Activated T-cell treated with anti-CD3 and anti-CD28 coated beads, Interleukin-2, amount 50 U/mL, for 4 hours (primary cell): ENCODE data around the gene DHX57. TPM values are rescaled to one million over a fixed set of nuclear protein-coding genes. Genes with fewer than 3 reads are reported as not detected.

Experiments
- total RNA-seq, 3 donors: library from RNA; stranded (reverse); gene quantifications; one replicate each; pipeline ENCODE4 v1.2.1, GENCODE V29; 2021

DHX57 gene
- total RNA-seq, 3 donors from 2014 or later, result 20.2 to 21.6 (median 21.3) TPM

Other genes starting within 250 kb of the DHX57 start
- 10 to 100 TPM; 35.2 to 77.9 (median 58.8) TPM for gene GALM, start 209.8 kb downstream of the DHX57 start, total RNA-seq
- gene SRSF7, start 124.6 kb downstream of the DHX57 start, total RNA-seq, result 100 to 1,000 TPM; 431 to 454 (median 451) TPM
- gene GEMIN6, start 97.7 kb downstream of the DHX57 start, total RNA-seq, result 10 to 100 TPM; 34.2 to 45.7 (median 39.3) TPM
- 10 to 100 TPM in 1 of 3 donors, 1 to 10 TPM in 2; 6.8 to 11.3 (median 8.5) TPM for gene MORN2, start within 50 bp of the DHX57 start, total RNA-seq
- under 1 TPM in 2 of 3 donors, not detected in 1; 0.05 to 0.35 TPM for gene ARHGEF33, start 13.9 kb upstream of the DHX57 start, total RNA-seq
- 10 to 100 TPM; 21.0 to 31.5 (median 24.7) TPM for gene SOS1, start 245.1 kb upstream of the DHX57 start, total RNA-seq